T-helper 2 cell (primary cell): ENCODE data around the gene HEXB.

Experiments used
- DNase-seq, 5 experiments: peaks; one replicate each; pipeline versions ENCODE4 v3.0.0 to v3.0.0-alpha.2; 2012 to 2022
- total RNA-seq, 2 donors: gene quantifications; one replicate each; lab custom pipeline; 2026; lab: John Stamatoyannopoulos, UW

Gene HEXB
- 29.6 to 42.4 reads per million in 2 donors for total RNA-seq

GRCh38 chr5:74684900-74685851 lies at the start of gene HEXB:
Gene HEXB (plus strand): TSS chr5:74685233. CDS start chr5:74685261, 28 bp downstream.
- peak; percentile 59 to 87 (median 72) for DNase-seq

- DNase-seq: no peak
Observed at GRCh38 chr5:74636149-74636548, 48.9 kb upstream of the HEXB start.

DNA sequence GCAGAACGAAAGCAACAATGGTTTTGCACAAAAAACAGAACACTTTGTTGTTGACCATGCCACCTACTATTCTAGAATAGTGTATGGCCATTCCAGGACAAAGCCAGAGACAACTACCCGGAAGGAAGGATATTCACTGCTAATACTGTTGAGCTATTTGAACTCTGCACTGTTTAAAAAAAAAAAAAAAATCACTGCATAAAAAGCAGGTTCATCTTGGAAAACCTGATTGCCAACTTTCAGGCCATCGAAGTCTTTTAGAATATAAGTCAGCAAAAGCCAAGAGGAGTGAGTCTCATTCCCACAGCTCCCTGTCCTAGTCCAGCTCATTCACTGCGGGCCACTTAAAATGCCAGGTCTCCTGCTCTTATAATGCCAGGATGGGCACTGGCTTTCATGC lies 48.5 kb upstream of the HEXB start:
- DNase-seq: no peak

GRCh38 chr5:74638544-74638969 lies 46.5 kb upstream of the HEXB start:
- DNase-seq: no peak

DNA sequence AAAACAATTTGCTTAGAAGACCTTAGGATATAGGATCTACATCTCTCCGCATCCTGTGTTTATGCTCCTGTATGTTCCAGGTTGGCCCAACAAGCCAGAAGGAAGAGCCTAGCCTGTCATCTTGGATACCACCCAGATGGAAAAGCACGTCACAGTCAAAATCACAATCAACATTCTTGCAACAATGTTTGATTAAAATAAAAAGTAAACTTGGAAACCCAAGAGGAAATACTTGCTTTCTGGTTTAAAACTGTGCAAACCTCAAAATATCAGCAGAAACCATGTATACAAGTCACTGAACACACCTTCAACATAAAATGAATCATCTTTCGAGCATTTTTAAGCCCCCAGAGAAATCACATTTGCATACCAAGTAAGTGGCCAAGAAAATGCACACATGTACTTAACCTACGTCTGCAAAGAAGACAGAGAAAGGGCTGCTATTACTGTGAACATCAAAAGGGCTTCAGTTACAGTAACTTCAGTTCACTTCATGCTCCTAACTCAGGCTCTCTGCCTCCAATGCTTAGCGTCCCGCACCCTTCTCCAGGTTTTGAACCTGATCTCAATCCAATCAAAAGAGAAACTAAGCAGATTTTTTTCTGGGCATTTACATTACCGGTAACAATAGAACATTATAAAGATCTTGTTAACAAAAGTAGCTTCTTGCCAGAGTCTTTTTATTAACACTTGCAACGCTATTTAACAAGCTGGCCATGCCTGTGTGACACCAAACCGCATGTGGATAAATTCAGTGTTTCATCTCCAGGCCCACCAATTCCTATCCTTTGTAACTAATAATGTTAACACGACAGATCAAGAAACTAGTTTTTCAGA lies 45.8 kb upstream of the HEXB start:
- DNase-seq: peak in 1 of 5 experiments; percentile 35

DNA sequence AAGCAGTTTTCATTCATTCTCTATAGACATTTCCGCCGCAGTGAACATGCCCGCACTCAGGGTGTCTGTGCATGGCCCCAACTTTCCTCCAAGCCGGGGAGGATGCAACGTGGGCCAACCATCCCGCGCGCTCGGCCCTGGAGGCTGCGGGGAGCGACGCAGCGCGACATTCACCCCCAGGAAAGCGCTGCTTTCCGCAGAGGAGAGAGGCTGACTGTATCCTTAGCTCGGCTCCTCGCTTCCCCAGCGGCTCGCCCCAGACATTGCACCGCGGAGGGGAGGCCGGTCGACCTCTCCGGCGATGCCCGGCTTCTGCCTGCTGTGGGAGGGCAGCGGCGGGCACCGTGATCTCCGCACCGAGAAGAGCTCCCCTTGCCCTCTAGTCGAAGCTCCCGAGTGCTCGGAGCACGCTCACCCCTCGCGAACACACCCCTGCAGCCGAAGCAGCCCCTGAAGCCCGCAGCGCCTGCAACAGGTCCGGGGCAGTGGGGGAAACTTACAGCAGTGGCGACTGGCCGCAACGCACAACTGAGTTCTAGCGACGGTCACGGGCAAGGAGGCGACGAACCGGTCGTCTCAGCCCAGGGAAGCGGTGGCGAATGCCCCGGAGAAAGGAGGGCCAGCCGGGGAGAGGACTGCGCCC lies 45.1 kb upstream of the HEXB start:
- peak in 3 of 5 experiments; percentile 9 to 46 (median 10) for DNase-seq

DNA sequence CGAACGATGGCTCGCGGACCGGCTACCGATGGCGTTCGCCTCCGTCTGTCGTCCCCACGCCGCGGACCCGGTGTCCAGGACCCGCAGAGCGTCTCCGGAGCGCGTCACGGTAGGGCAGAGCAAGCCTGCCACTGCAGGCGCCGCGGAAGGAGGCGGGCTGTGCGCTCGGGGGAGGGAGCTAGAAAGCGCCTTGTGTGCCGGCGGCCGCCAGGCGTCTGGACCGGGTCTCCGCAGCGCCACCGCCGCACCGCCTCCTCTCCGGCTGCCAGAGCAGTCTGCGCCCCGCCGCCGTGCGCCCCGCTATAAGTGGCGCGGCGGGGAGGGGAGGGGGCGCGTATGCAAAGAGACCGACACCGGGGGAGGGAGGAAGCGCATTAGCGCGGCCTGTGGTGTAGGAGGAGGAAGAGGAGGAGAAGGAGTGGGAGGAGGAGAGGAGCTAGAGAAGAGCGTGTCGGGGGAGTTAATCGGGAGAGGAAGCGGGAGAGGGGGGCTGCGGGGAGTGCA lies 44.5 kb upstream of the HEXB start, which contains the start of gene ENC1:
Gene ENC1, minus strand, starts transcription at position 279 of the 504 bp plus-strand sequence. CDS start 4,243 bp downstream, outside the sequence.
- peak; percentile 43 to 87 (median 63) for DNase-seq

GRCh38 chr5:74640954-74641734 lies 43.9 kb upstream of the HEXB start:
- peak in 4 of 5 experiments; percentile 3 to 40 (median 10) for DNase-seq

DNA sequence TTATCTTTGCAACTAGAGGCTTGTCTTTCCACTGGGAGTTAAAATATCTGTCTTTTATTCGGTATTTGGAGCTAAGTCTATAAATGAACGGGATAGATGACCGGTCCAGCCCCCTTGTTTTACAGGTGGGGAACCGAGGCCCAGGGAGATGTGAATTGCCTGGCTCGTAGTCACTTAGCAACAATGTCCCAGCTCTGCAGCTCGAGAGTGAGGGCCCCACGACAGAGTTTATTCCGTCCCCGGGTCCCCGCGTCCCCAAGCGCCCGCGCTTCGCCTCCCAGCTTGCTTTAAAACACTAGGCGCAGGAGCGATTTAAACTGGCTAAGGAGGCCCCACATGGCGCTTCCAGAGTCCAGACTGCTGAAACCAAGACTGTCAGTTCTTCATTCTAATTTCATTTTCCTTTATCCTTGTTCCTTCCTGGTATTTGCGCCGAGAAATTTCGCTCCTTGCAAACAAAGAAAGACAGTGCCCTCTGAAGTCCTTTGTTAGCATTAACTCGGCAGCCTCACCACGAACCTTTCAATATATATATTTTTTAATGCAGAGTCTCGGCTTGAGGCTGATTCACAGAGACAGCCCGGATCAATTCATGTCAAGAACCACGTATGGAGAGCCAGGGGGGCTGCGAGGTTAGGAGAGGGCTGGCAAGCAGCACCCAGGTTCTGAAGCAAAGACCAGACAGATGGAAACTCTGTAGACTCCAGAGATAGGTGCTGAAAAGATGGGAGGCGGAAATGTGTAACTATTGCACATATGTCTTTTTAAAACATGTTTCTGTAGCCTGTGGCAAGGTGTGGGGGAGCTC lies 43.1 kb upstream of the HEXB start:
- DNase-seq: peak in 1 of 5 experiments; percentile 39

GRCh38 chr5:74642543-74642863 lies 42.5 kb upstream of the HEXB start:
- no peak for DNase-seq

- DNase-seq: no peak
Observed at GRCh38 chr5:74643111-74643562, 41.9 kb upstream of the HEXB start.

DNA sequence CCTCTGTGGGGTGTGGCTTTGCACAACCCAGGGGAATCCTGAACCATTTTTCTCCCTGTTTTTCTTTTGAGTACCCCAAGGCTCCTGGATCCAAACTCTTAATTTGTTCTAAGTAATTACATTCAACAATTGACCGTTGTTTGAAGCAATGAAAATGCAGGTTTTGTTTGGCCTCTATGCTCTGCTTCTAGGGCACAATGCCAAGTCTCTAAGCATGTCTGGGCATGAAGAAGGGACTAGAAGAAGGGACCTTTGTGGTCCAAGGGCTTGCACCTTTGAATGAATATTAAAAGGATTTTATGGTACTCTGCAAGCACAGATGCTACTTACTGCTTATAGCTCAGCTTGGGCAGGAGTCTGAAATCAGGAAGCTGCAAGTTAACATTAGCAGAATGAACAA lies 37.9 kb upstream of the HEXB start:
- DNase-seq: no peak

- DNase-seq: peak in 2 of 5 experiments; percentile 20 to 76
Observed at GRCh38 chr5:74648835-74649293, 36.2 kb upstream of the HEXB start.

DNA sequence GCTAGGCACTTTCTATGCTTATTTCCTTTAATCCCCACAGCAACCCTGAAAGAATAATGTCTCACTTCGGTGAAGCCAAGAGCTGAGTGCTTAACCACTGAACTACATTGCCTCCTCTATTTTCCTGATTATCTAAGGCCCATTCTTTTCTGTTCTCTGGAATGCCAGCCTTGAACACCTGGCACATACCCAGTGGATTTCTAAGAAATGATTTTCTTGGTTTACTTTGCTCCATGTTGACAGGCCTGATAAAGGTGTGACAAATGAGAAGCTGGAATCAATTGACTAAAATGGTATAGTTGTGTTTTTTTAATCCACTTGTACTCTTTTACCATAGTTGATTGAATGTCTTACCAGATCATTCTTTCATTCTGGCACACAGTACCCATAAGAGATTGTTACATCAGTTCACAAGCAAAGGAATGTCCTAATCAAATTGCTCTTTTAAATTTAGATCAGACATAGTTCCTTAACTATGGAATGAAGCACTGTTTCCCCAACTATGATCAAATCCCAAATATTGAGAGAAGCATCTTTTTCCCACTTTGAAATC lies 35.5 kb upstream of the HEXB start:
- no peak for DNase-seq

- DNase-seq: no peak
Observed at GRCh38 chr5:74651710-74652109, 33.3 kb upstream of the HEXB start.

DNA sequence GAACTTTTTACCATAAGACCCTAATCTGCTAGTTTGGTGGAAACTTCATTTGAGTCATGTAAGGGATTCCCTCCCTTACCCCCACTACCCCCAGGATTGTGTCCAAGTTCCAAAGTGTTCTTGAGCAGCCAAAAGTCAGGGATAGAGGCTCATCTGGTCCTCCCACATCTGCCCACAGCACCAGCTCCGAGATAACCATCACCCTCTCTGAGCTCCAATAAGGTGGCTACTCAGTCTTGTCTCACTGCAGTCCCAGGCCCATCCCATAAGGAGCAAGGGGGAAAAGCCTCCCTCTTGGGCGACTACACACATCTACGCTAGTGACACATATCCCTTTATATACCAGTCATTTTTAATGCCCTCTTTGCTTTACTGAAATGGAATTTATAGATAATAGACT lies 32.5 kb upstream of the HEXB start:
- no peak for DNase-seq

DNA sequence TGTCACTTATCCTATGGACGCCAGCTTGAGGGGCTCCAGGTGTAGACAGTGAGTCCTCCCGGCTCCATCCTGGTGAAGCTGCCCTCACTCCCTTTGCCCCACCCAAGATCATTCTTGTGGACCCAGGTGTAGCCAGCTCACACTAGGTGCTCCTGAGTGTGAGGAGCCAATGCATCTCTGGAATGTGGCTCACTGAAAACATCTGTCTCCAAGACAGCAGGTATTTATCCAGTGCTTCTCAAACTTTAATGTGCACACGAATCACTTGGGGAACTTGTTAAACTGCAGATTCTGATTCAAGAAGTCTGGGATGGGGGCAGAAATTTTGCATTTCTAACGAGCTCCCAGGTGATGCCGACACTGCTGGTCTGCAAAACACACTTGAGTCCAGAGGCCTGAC lies 31.0 kb upstream of the HEXB start:
- no peak for DNase-seq

DNA sequence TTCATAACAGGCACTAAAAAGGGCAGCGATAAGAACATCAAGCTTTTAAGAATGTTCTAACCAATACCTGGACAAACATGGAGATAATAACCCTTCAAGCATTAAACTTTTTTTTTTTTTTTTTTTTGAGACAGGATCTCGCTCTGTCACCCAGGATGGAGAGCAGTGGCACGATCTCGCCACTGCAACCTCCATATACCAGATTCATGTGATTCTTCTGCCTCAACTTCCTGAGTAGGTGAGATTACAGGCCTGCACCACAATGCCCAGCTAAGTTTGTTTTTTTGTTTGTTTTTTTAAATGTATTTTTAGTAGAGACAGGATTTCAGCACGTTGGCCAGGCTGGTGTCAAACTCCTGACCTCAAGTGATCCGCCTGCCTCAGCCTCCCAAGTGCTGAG lies 29.8 kb upstream of the HEXB start:
- peak in 1 of 5 experiments; percentile 21 for DNase-seq

GRCh38 chr5:74655716-74656115 lies 29.3 kb upstream of the HEXB start:
- no peak for DNase-seq

- no peak for DNase-seq
Observed at GRCh38 chr5:74657165-74657564, 27.9 kb upstream of the HEXB start.
